Cardiac atrium fibroblast (primary cell): ENCODE results near the gene PCDHGB2. TPM values are rescaled to one million over a fixed set of nuclear protein-coding genes. Genes with fewer than 3 reads are reported as not detected.

ENCODE experiments used
- total RNA-seq: library from RNA; depleted of rRNA; stranded (reverse); fragments of >200 nt; gene quantifications from 2 replicates; pipeline ENCODE4 v1.2.3, GENCODE V29; 2015

Gene PCDHGB2
- 1.6 and 3.2 TPM in 2 replicates for total RNA-seq

DNA sequence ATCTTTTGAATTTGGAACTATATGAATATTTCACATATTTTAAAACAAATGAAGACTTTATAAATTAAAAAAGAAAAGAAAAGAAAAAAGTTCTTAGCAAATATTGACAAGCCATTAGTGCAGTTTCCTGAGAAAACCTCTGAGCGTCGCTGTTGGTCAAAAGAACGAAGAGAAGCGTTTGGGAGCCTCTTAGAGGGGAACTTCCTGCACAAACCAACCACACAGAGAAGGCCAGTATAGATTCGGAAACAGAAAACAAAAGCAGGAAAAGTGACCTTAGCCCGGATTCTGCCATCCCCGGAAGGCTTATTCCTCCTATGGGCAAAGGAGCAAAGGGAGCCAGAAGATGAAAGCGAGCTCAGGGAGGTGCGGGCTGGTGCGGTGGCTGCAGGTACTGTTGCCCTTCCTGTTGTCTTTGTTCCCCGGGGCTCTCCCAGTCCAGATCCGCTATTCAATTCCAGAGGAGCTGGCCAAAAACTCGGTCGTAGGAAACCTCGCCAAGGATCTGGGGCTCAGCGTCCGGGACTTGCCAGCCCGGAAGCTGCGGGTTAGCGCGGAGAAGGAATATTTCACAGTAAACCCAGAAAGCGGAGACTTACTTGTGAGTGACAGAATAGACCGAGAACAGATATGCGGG, at the start of gene PCDHGB2:
PCDHGB2 (plus strand) TSS at position 205 of the 637 bp plus-strand sequence; CDS start at position 347, 142 bp downstream.

GRCh38 chr5:141320225-141321169, 39.3 kb upstream of the PCDHGB2 start, which contains the start of gene TAF7:
Gene TAF7 (minus strand): TSS chr5:141320784. CDS start chr5:141320044, 740 bp downstream.

DNA sequence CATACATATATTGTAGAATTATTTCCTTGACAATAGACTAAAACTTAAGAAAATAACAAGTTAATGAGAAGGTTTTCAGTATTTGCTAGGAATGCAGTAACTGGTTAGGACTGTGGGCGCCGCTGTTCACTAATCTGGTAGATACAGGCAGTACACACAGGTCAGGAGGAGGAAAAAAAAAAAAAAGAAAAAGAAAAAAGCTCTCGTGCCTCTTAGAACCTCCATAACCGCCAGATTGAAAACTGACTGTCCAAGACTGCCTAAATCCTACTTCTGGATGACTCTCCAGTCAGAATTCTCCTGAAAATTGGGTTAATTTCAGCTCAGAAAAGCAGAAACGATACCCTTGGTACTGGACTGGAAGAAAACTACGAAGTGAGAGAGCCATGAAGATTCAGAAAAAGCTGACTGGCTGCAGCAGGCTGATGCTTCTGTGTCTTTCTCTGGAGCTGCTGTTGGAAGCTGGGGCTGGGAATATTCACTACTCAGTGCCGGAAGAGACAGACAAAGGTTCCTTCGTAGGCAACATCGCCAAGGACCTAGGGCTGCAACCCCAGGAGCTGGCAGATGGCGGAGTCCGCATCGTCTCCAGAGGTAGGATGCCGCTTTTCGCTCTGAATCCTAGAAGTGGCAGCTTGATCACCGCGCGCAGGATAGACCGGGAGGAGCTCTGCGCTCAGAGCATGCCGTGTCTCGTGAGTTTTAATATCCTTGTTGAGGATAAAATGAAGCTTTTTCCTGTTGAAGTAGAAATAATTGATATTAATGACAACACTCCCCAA, 29.3 kb upstream of the PCDHGB2 start, which contains the start of gene PCDHGA1:
PCDHGA1 (plus strand) TSS at position 216 of the 782 bp plus-strand sequence.

DNA sequence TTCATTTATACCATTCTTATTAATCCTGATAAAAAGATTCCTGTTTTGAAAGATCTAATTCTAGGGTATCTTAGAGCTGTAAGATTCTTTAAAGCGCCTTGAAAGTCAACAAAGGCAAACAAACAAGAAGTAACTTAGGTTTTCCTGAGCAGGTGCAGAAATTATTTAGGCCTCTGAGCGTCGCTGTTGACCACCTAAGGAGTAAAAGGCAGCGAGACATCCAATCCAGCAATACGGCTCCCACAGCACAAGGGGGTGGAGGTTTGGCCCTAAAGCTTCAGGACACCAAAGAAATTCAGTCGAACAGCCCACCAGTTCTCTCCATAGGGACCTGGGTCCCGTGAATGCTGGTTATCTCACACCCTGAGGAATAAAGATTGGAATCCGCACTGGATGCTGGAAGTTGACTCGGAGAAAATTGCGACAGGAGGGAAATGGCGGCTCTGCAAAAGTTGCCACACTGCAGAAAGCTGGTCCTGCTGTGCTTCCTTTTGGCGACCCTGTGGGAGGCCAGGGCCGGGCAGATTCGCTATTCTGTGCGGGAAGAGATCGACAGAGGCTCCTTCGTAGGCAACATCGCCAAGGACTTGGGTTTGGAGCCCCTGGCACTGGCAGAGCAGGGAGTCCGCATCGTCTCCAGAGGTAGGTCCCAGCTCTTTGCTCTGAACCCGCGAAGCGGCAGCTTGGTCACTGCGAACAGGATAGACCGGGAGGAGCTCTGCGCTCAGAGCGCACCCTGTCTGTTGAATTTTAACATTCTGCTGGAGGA, 21.1 kb upstream of the PCDHGB2 start, which contains the start of gene PCDHGA2:
PCDHGA2 (plus strand) TSS at position 223 of the 769 bp plus-strand sequence.

GRCh38 chr5:141343242-141343952, 16.4 kb upstream of the PCDHGB2 start, which contains the start of gene PCDHGA3:
Gene PCDHGA3 (plus strand): TSS chr5:141343829. CDS start chr5:141344034, 205 bp downstream.

GRCh38 chr5:141349917-141350619, 9.7 kb upstream of the PCDHGB2 start, which contains the start of gene PCDHGB1:
Gene PCDHGB1 (plus strand): TSS chr5:141350099. CDS start chr5:141350261, 162 bp downstream.

GRCh38 chr5:141354900-141355469, 4.8 kb upstream of the PCDHGB2 start, which contains the start of gene PCDHGA4:
Gene PCDHGA4 (plus strand): TSS chr5:141355021. CDS start chr5:141355108, 87 bp downstream.

GRCh38 chr5:141363952-141364660, 4.3 kb downstream of the PCDHGB2 start, which contains the start of gene PCDHGA5:
Gene PCDHGA5 (plus strand): TSS chr5:141364162. CDS start chr5:141364331, 169 bp downstream.

GRCh38 chr5:141369994-141370848, 10.4 kb downstream of the PCDHGB2 start, which contains the start of gene PCDHGB3:
Gene PCDHGB3 (plus strand): TSS chr5:141370242. CDS start chr5:141370395, 153 bp downstream.

DNA sequence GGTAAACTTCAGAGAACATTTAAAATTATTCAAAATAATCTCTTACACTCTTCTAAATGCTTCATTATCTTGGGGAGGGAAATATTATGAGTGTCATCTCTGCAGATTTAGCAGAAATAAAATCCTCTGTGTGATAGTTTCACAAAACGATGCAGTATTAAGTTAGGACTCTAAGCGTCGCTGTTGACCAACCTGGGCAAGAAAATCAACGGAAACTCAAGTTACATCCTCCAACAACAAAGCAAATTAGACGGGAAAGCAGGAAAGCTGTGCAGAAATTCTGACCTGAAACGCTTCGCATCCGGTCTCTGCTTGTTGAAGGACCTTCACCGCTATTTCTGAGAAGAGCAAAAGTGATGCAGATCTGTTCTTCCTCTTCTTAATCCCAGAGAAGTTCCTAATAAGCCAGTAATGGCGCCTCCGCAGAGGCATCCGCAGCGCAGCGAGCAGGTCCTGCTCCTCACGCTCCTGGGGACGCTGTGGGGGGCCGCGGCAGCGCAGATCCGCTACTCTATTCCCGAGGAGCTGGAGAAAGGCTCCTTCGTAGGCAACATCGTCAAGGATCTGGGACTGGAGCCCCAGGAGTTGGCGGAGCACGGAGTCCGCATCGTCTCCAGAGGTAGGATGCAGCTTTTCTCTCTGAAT, 14.0 kb downstream of the PCDHGB2 start, which contains the start of gene PCDHGA6:
PCDHGA6 (plus strand) TSS at position 219 of the 645 bp plus-strand sequence; CDS start at position 412, 193 bp downstream.

GRCh38 chr5:141382469-141383294, 22.9 kb downstream of the PCDHGB2 start, which contains the start of gene PCDHGA7:
Gene PCDHGA7 (plus strand): TSS chr5:141382742. CDS start chr5:141382900, 158 bp downstream.

DNA sequence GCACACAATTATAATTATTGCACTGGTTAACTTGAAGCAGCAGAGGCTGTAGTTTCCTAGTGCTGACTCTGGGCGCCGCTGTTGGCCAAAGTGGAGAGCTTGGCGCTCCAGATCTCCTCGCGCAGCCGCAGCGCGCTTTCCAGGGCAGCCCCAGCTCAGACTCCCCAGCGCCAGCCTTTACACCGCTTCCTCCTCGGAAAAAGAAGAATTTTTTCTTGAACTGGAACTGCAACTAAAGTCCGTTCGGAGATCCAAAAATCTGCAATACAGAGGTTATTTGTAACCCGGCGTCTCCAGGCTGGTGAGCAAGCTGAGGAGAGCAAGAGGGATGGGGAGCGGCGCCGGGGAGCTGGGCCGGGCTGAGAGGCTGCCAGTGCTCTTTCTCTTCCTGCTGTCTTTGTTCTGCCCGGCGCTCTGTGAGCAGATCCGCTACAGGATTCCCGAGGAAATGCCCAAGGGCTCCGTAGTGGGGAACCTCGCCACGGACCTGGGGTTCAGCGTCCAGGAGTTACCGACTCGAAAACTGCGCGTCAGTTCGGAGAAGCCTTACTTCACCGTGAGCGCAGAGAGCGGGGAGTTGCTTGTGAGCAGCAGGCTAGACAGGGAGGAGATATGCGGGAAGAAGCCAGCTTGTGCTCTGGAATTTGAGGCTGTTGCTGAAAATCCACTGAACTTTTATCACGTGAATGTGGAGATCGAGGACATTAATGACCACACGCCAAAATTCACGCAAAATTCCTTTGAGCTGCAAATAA, 27.9 kb downstream of the PCDHGB2 start, which contains the start of gene PCDHGB4:
PCDHGB4 (plus strand) TSS at position 142 of the 755 bp plus-strand sequence; CDS start at position 329, 187 bp downstream.

GRCh38 chr5:141392429-141393198, 32.8 kb downstream of the PCDHGB2 start, which contains the start of gene PCDHGA8:
Gene PCDHGA8 (plus strand): TSS chr5:141392633. CDS start chr5:141392814, 181 bp downstream.

